ENCODE results near the gene MBP.

GRCh38 chr18:76938619-76939018 is 194.0 kb downstream of the MBP start:
- TF ChIP-seq POLR2A (IDR thresholded peaks at IDR 0.05) (no peak), CTCF (IDR thresholded peaks at IDR 0.05) (no peak)

Data from thyroid gland (tissue), 4 donors.